ENCODE results near the gene INMT. TPM values are rescaled to one million over a fixed set of nuclear protein-coding genes. Genes with fewer than 3 reads are reported as not detected.

The INMT gene
- total RNA-seq, 1 donor from 2014 or later, result 5.6 TPM

DNA sequence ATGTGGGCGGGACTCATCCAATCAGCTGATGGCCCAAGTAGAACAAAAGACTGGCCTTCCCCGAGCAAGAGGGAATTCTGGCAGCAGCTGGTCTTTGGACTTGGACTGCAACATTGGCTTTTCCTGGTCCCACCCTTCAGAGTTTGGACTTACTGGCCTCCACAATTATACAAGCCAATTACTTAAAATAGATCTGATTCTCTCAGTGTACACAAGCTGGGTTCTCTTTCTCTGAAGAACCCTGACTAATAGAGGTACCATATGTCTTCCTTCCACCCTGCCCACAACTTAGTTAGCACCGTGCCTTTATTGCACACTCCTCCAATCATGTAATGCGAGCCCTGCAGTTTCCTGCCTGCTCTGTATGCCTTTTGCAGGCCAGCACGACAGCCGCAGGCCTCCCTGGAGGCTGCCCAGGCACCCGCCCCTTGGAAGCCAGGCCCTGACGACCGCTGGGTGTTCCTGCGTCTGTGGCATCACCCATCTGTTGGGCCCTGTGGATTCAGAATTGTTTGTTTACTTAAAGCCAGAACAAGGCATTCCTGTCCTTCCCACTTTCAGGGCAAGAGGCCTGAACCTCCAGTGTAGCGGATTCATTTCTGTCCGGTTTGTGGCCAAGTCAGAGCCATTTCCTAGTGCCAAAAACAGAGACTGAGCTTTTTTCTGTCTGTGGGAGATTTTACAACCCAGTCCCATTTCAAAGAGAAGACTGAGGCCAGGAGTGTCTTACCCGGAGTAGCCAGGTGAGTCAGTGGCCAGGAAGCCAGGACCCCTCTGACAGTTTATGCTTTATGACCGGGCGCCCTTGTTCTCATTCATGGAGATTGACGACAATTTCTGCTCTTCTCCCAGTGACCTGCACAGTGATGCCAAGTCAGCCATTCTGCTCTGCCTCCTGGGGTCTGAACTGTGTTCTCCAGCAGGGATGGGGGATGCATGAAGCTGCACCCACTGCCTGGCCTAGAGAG, 968 bp upstream of the INMT start:
- intact Hi-C loops (cut with DNase I), result no loop called here
- peak in 1 of 2 donors; percentile 83 for TF ChIP-seq POLR2AphosphoS5 (IDR thresholded peaks at IDR 0.05; ENCODE audit: insufficient read depth in 1 of 2, low read depth in 1 of 2)
- TF ChIP-seq POLR2A (IDR thresholded peaks at IDR 0.05), result no peak
- no peaks in the 10 kb centered on the region for H3K36me3 ChIP-seq
- DNase-seq (ENCODE audit: extremely low spot score in 2 of 2), result no peak
- H3K4me3 ChIP-seq, result peak overlapping the region in 1 of 2 donors; percentile 10
- no peaks in the 10 kb centered on the region for H3K9me3 ChIP-seq
- H3K4me1 ChIP-seq, result peaks cover 45% of the 10 kb centered on the region
- H3K27ac ChIP-seq, result peak overlapping the region; percentile 75
- no peaks in the 10 kb centered on the region for H3K27me3 ChIP-seq

DNA sequence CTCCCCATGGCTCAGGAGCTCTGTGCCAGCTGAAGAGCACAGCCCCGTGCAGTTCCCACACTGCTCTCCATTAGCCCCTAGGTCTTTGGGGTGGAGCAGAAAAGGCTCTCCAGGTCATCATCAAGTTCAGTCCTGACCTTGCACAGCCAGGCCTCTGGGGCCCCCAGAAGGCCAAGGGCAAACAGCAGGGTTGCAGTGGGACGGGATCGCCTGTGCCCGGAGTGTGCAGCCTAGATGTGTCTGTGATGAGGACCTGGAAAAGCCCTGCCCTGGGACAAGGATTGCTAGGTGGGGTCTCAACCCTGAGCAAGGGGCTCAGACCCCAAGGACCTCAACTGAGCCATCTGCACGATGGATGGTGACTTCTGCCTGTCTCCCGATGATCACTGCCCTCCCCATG, 549 bp downstream of the INMT start:
- no peak for DNase-seq (ENCODE audit: extremely low spot score in 2 of 2)
- Histone ChIP-seq H3K4me1 (peaks cover 54% of the 10 kb centered on the region), H3K27me3 (no peaks in the 10 kb centered on the region), H3K4me3 (peak overlapping the region; percentile 27 to 28), H3K36me3 (no peaks in the 10 kb centered on the region), H3K27ac (peak overlapping the region; percentile 75), H3K9me3 (no peaks in the 10 kb centered on the region)
- TF ChIP-seq POLR2AphosphoS5 (IDR thresholded peaks at IDR 0.05; ENCODE audit: insufficient read depth in 1 of 2, low read depth in 1 of 2) (no peak), POLR2A (IDR thresholded peaks at IDR 0.05) (no peak)
- TF ChIP-seq, protein P1, sequence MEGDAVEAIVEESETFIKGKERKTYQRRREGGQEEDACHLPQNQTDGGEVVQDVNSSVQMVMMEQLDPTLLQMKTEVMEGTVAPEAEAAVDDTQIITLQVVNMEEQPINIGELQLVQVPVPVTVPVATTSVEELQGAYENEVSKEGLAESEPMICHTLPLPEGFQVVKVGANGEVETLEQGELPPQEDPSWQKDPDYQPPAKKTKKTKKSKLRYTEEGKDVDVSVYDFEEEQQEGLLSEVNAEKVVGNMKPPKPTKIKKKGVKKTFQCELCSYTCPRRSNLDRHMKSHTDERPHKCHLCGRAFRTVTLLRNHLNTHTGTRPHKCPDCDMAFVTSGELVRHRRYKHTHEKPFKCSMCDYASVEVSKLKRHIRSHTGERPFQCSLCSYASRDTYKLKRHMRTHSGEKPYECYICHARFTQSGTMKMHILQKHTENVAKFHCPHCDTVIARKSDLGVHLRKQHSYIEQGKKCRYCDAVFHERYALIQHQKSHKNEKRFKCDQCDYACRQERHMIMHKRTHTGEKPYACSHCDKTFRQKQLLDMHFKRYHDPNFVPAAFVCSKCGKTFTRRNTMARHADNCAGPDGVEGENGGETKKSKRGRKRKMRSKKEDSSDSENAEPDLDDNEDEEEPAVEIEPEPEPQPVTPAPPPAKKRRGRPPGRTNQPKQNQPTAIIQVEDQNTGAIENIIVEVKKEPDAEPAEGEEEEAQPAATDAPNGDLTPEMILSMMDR (IDR thresholded peaks at IDR 0.05), result no peak
- intact Hi-C loops (cut with DNase I), result no loop called here

DNA sequence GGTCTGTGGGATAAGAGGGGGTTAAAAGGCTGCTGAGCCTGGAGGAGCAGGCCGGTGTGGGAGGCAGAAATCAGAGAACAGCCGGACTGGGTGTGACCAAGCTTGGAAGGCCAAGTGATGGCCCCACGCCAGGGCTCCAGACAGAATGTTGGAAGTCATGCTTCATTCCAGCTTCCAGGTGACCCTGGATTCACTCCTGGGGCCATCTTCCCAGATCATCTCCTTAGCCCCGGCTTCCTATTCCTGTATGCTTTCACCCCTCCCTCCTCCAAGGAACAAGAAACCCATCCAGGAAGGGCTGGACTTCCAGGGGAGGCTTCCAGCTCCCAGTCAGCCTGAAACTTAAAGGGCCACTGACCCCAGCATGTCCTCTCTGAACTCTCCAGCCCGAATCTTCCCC, 1.0 kb downstream of the INMT start:
- peak in 1 of 2 donors; percentile 61 for TF ChIP-seq POLR2AphosphoS5 (IDR thresholded peaks at IDR 0.05; ENCODE audit: insufficient read depth in 1 of 2, low read depth in 1 of 2)
- TF ChIP-seq, protein P1 (IDR thresholded peaks at IDR 0.05), result no peak
- TF ChIP-seq POLR2A (IDR thresholded peaks at IDR 0.05), result no peak
- H3K4me1 ChIP-seq, result peaks cover 59% of the 10 kb centered on the region
- H3K9me3 ChIP-seq, result no peaks in the 10 kb centered on the region
- no peak for DNase-seq (ENCODE audit: extremely low spot score in 2 of 2)
- no peaks in the 10 kb centered on the region for H3K36me3 ChIP-seq
- H3K27me3 ChIP-seq, result no peaks in the 10 kb centered on the region
- H3K27ac ChIP-seq, result peak overlapping the region; percentile 75
- H3K4me3 ChIP-seq, result peak overlapping the region; percentile 27 to 28
- intact Hi-C loops (cut with DNase I), result no loop called here

DNA sequence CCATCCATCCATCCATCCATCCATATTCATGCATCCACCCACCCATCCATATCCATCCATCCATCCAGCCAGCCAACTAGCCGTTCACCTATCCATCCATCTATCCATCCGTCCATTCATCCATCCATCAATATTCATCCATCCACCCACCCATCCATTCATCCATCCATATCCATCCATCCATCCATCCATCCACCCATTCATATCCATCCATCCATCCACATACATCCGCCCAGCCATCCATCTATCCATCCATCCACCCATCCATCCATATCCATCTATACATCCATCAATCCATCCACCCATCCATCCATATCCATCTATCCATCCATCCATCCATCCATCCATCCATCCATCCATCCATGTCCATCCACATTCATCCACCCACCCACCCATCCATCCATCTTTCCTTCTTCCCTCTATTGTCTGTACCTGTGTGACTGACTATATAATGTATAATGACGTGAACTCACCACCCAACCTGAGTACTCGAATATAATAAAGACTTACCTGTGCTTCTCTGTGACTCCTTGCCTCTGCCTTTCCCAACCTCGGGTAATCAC, 2.5 kb downstream of the INMT start:
- no peak for DNase-seq (ENCODE audit: extremely low spot score in 2 of 2)
- Histone ChIP-seq H3K27ac (no peak overlapping the region), H3K4me3 (no peak overlapping the region), H3K4me1 (peaks cover 59% of the 10 kb centered on the region), H3K36me3 (no peaks in the 10 kb centered on the region), H3K27me3 (no peaks in the 10 kb centered on the region), H3K9me3 (no peaks in the 10 kb centered on the region)
- intact Hi-C loops (cut with DNase I), result no loop called here
- TF ChIP-seq, protein P1 (IDR thresholded peaks at IDR 0.05), result no peak
- no peak for TF ChIP-seq POLR2A (IDR thresholded peaks at IDR 0.05)
- no peak for TF ChIP-seq POLR2AphosphoS5 (IDR thresholded peaks at IDR 0.05; ENCODE audit: insufficient read depth in 1 of 2, low read depth in 1 of 2)

DNA sequence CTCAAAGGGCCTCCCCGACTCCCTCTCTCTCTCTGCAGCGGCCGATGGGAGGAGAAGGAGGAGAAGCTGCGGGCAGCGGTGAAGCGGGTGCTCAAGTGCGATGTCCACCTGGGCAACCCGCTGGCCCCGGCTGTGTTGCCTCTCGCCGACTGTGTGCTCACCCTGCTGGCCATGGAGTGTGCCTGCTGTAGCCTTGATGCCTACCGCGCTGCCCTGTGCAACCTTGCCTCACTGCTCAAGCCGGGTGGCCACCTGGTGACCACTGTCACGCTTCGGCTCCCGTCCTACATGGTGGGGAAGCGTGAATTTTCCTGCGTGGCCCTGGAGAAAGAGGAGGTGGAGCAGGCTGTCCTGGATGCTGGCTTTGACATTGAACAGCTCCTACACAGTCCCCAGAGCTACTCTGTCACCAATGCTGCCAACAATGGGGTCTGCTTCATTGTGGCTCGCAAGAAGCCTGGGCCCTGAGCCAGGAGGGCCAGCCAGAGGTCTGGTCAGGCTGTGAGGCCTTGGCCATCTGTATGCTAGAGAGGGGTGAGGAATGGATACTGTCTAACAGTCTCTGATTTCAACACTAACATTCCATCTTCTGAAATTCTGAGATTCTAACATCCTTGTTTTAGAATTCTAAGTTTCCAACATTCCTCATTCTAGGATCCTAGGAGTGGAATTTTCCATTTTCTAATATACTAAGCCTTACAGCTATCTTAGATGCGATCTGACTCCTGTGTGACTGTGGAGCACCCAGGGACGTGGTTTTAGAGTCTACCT, 3.6 kb downstream of the INMT start:
- DNase-seq (ENCODE audit: extremely low spot score in 2 of 2), result no peak
- peaks cover 53% of the 10 kb centered on the region for H3K4me1 ChIP-seq
- H3K27me3 ChIP-seq, result no peaks in the 10 kb centered on the region
- intact Hi-C loops (cut with DNase I), result no loop called here
- no peaks in the 10 kb centered on the region for H3K36me3 ChIP-seq
- TF ChIP-seq POLR2AphosphoS5 (IDR thresholded peaks at IDR 0.05; ENCODE audit: insufficient read depth in 1 of 2, low read depth in 1 of 2) (no peak), POLR2A (IDR thresholded peaks at IDR 0.05) (no peak)
- TF ChIP-seq, protein P1 (IDR thresholded peaks at IDR 0.05), result no peak
- no peaks in the 10 kb centered on the region for H3K9me3 ChIP-seq
- no peak overlapping the region for H3K4me3 ChIP-seq
- peak overlapping the region; percentile 51 for H3K27ac ChIP-seq
